HG03342 (cell line): ENCODE measurements around the gene SPDYE4.

ENCODE experiments used
- ATAC-seq: cut with Tn5 transposase; IDR thresholded peaks from one replicate; pipeline ENCODE4 v1.9.1; 2021; ENCODE audit warnings: mild to moderate bottlenecking, moderate library complexity; ENCODE audit not compliant: unreplicated experiment

Gene SPDYE4

GRCh38 chr17:8713878-8714277 lies 44.5 kb downstream of the SPDYE4 start:
- no peak for ATAC-seq

GRCh38 chr17:8713315-8713714 lies 45.0 kb downstream of the SPDYE4 start:
- ATAC-seq, result no peak

GRCh38 chr17:8712698-8713097 lies 45.6 kb downstream of the SPDYE4 start:
- ATAC-seq, result no peak

GRCh38 chr17:8711291-8711690 lies 47.1 kb downstream of the SPDYE4 start:
- no peak for ATAC-seq

GRCh38 chr17:8710813-8711212 lies 47.5 kb downstream of the SPDYE4 start:
- ATAC-seq, result no peak

GRCh38 chr17:8709006-8709405 lies 49.3 kb downstream of the SPDYE4 start:
- ATAC-seq, result no peak

- ATAC-seq, result no peak
Observed at GRCh38 chr17:8708025-8708461, 50.3 kb downstream of the SPDYE4 start.

GRCh38 chr17:8707332-8708024 lies 50.9 kb downstream of the SPDYE4 start:
- ATAC-seq, result no peak

GRCh38 chr17:8706431-8706830 lies 51.9 kb downstream of the SPDYE4 start:
- no peak for ATAC-seq

- no peak for ATAC-seq
Observed at GRCh38 chr17:8705427-8705826, 52.9 kb downstream of the SPDYE4 start.

- ATAC-seq, result no peak
Observed at GRCh38 chr17:8703001-8703400, 55.3 kb downstream of the SPDYE4 start.

GRCh38 chr17:8701754-8702153 lies 56.6 kb downstream of the SPDYE4 start:
- no peak for ATAC-seq

- ATAC-seq, result no peak
Observed at GRCh38 chr17:8701221-8701620, 57.1 kb downstream of the SPDYE4 start.
